Peyer's patch (tissue), 4 donors: ENCODE measurements around the gene LEUTX.

Experiments used
- CTCF ChIP-seq, 6 experiments: fragments of 450-650 bp in 4 of 6; fragments of 200-600 bp in 2 of 6; sonication (generic) in 1 of 6; IDR thresholded peaks; one replicate each; pipeline ENCODE4 v1.5.1; 2017 to 2019; ENCODE audit warnings: antibody characterized with exemption in 6 of 6, mild to moderate bottlenecking in 3 of 6, moderate library complexity in 1 of 6
- POLR2A ChIP-seq, 2 donors: fragments of 450-650 bp; IDR thresholded peaks; one replicate each; pipeline ENCODE4 v1.5.1; 2017; ENCODE audit warnings: antibody characterized with exemption in 2 of 2, mild to moderate bottlenecking in 2 of 2, moderate library complexity in 2 of 2

GRCh38 chr19:39778763-39779162, at the start of gene LEUTX:
- TF ChIP-seq CTCF (IDR thresholded peaks at IDR 0.05) (no peak), POLR2A (IDR thresholded peaks at IDR 0.05) (no peak)
